NB4 (cell line): ENCODE data around the gene ZNRF3.

ENCODE experiments used
- CTCF ChIP-seq: IDR thresholded peaks from one replicate; pipeline ENCODE4 v1.5.1; 2012; ENCODE audit warnings: low read depth, low read length
- MYC ChIP-seq: IDR thresholded peaks from 2 replicates; pipeline ENCODE4 v1.6.1; 2011; ENCODE audit warnings: low read depth, low read length
- POLR2A ChIP-seq: IDR thresholded peaks from 2 replicates; pipeline ENCODE4 v1.6.1; 2011; ENCODE audit warnings: mild to moderate bottlenecking; ENCODE audit not compliant: insufficient read length; ENCODE audit errors: extremely low read depth

GRCh38 chr22:28997342-28997741 is 114.0 kb downstream of the ZNRF3 start:
- no peak for TF ChIP-seq CTCF
- TF ChIP-seq MYC, result no peak
- no peak for TF ChIP-seq POLR2A
